B cell (primary cell): ENCODE results near the gene PRKD2. TPM values are rescaled to one million over a fixed set of nuclear protein-coding genes. Genes with fewer than 3 reads are reported as not detected.

Experiments
- ATAC-seq: fragments of 200-7000 bp; cut with Tn5 transposase; one replicate; pipeline ENCODE4 v1.10.0; 2021; ENCODE audit warnings: low read depth, mild to moderate bottlenecking, moderate number of reproducible peaks, moderate library complexity
- CTCF ChIA-PET: fragments of 350-600 bp; sonication (Branson Sonifier 250); formaldehyde crosslinking; loops from one replicate; lab custom pipeline; 2021; ENCODE audit warnings: antibody characterized with exemption, inconsistent platforms; lab: Charles Lee
- POLR2A ChIA-PET: fragments of 350-600 bp; sonication (Branson Sonifier 250); formaldehyde crosslinking; loops from one replicate; lab custom pipeline; 2021; ENCODE audit warnings: antibody characterized with exemption; lab: Charles Lee
- DNase-seq: peaks from one replicate; pipeline ENCODE4 v3.0.0; 2013
- H2AFZ ChIP-seq: 2 replicates; pipeline ENCODE4 v1.6.1; 2012; ENCODE audit warnings: mild to moderate bottlenecking, low read depth, low read length; ENCODE audit not compliant: insufficient read depth, poor library complexity, severe bottlenecking
- H3K27ac ChIP-seq, 2 donors: 1 replicate in 1 of 2; 2 replicates in 1 of 2; pipeline ENCODE4 v1.5.1; 2012 to 2013; ENCODE audit warnings: low read length in 2 of 2, mild to moderate bottlenecking in 2 of 2, moderate library complexity in 1 of 2
- H3K27me3 ChIP-seq, 4 experiments: fragments of 200-600 bp in 1 of 4; sonication (generic) in 1 of 4; replicated peaks in 1 of 4; 1 replicate in 2 of 4; 2 replicates in 2 of 4; pipeline versions ENCODE4 v1.6.1 to v1.7.0; 2013 to 2016; ENCODE audit warnings: low read length in 3 of 4, mild to moderate bottlenecking in 2 of 4, mixed read lengths in 1 of 4, moderate library complexity in 1 of 4; ENCODE audit not compliant: insufficient read depth in 4 of 4, control insufficient read depth in 3 of 4; ENCODE audit errors: control extremely low read depth in 1 of 4
- H3K36me3 ChIP-seq, 2 experiments: replicated peaks in 1 of 2; 1 replicate in 1 of 2; 2 replicates in 1 of 2; pipeline versions ENCODE4 v1.6.1 to v1.7.1; 2013; ENCODE audit warnings: low read length in 1 of 2; ENCODE audit not compliant: insufficient read depth in 2 of 2, control insufficient read depth in 1 of 2; ENCODE audit errors: control extremely low read depth in 1 of 2, extremely low read depth in 1 of 2
- H3K4me1 ChIP-seq, 2 donors: fragments of 200-600 bp in 1 of 2; sonication (generic) in 1 of 2; 1 replicate in 1 of 2; 2 replicates in 1 of 2; pipeline versions ENCODE4 v1.5.1 to v1.6.1; 2013 to 2017; ENCODE audit warnings: low read length in 2 of 2; ENCODE audit not compliant: control insufficient read depth in 2 of 2, insufficient read depth in 2 of 2
- H3K4me2 ChIP-seq: replicated peaks from 2 replicates; pipeline ENCODE3; 2012; ENCODE audit warnings: mild to moderate bottlenecking, low read depth, low read length; ENCODE audit not compliant: poor library complexity, severe bottlenecking
- H3K4me3 ChIP-seq, 5 experiments: fragments of 200-600 bp in 1 of 5; sonication (generic) in 1 of 5; 1 replicate in 3 of 5; 2 replicates in 2 of 5; pipeline versions ENCODE4 v1.5.1 to v1.7.0; 2011 to 2016; ENCODE audit warnings: low read length in 4 of 5, mild to moderate bottlenecking in 4 of 5, low read depth in 2 of 5, control low read depth in 1 of 5, moderate library complexity in 1 of 5; ENCODE audit not compliant: insufficient read depth in 1 of 5; ENCODE audit errors: control extremely low read depth in 1 of 5, extremely low read depth in 1 of 5
- H3K79me2 ChIP-seq: fragments of 200-600 bp; sonication (generic); one replicate; pipeline ENCODE4 v1.6.0; 2016; ENCODE audit warnings: low read length; ENCODE audit not compliant: control insufficient read depth, insufficient read depth
- H3K9ac ChIP-seq: fragments of 200-600 bp; sonication (generic); 2 replicates; pipeline ENCODE4 v1.6.1; 2017; ENCODE audit warnings: mild to moderate bottlenecking, low read length, moderate library complexity
- H3K9me3 ChIP-seq, 3 donors: one replicate each; pipeline versions ENCODE4 v1.6.1 to v1.7.1; 2013; ENCODE audit warnings: low read length in 2 of 3; ENCODE audit not compliant: control insufficient read depth in 2 of 3, insufficient read depth in 1 of 3; ENCODE audit errors: control extremely low read depth in 1 of 3
- H4K20me1 ChIP-seq: 2 replicates; pipeline ENCODE4 v1.6.0; 2012; ENCODE audit warnings: mild to moderate bottlenecking, low read length; ENCODE audit not compliant: insufficient read depth, control insufficient read depth, poor library complexity, severe bottlenecking
- H3K27ac Mint-ChIP-seq: one replicate; pipeline ENCODE4 v1.8.0; 2021; ENCODE audit warnings: mixed read lengths
- H3K27me3 Mint-ChIP-seq: one replicate; pipeline ENCODE4 v1.8.0; 2021; ENCODE audit warnings: mixed read lengths
- H3K4me1 Mint-ChIP-seq: one replicate; pipeline ENCODE4 v1.8.0; 2021; ENCODE audit warnings: mixed read lengths
- H3K4me3 Mint-ChIP-seq: one replicate; pipeline ENCODE4 v1.8.0; 2021; ENCODE audit warnings: mixed read lengths
- H3K9me3 Mint-ChIP-seq: one replicate; pipeline ENCODE4 v1.8.0; 2022; ENCODE audit warnings: mixed read lengths; ENCODE audit not compliant: insufficient read depth
- CTCF ChIP-seq: fragments of 200-600 bp; IDR thresholded peaks from one replicate; pipeline ENCODE4 v1.8.0; 2022; ENCODE audit warnings: antibody characterized with exemption, mild to moderate bottlenecking
- EZH2 ChIP-seq: IDR thresholded peaks from 2 replicates; pipeline ENCODE4 v1.6.1; 2012; ENCODE audit warnings: borderline replicate concordance, low read depth, mild to moderate bottlenecking, moderate library complexity, low read length; ENCODE audit not compliant: insufficient read depth, poor library complexity, severe bottlenecking
- WGBS: methylation state at CpG from one replicate; pipeline ENCODE4 v1.1.5; 2013; ENCODE audit warnings: missing lambda C conversion rate; ENCODE audit not compliant: insufficient coverage; 5-methylcytosine and 5-hydroxymethylcytosine counted together
- intact Hi-C: fragments of 100-400 bp; cut with micrococcal nuclease; formaldehyde crosslinking; loops from one replicate; pipeline ENCODE4 v1.10.0; 2022
- polyA plus RNA-seq: library from polyadenylated mRNA; depleted of rRNA; stranded (reverse); fragments of >200 nt; gene quantifications from 2 replicates; pipeline ENCODE4 v1.2.3, GENCODE V29; 2012
- total RNA-seq, 2 donors: library from RNA; stranded (reverse); fragments of 120-200 nt in 1 of 2; gene quantifications; 1 replicate in 1 of 2; 2 replicates in 1 of 2; pipeline versions ENCODE4 v1.2.3 to v1.2.4, GENCODE V29; 2013 to 2022

PRKD2 gene
- total and polyA plus RNA-seq, 2 donors (not counting 1 experiment from before 2014, with no cell fraction given): 192 to 208 TPM

DNA sequence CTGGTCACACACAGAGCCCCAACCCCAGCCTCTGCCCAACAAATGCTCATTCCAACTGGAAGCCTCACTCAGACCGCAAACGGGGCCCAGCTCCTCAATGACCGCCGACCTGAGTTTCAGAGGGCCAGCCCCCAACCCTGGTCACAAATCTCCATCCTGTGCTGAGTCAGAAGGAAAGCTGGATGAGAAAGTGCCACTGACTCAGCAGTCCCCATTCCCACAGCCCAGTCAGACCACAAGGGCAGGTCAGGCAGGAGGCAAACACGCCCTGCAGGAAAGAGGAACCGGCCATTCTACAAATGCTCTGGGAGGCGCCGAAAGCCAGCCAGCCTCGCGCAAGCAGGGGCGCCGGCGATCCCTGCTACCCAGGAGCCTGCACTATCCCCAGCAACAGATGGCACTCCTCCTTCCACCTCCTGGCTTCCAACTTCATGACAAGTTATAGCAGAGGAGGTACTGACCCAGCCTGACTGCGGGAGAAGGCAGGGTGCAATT, 14.1 kb upstream of the PRKD2 start:
- H3K9me3 ChIP-seq: no peaks in the 10 kb centered on the region
- ChIA-PET CTCF (interaction anchor here (0.9 to 14.9 kb wide), 8 partner anchors 13 to 202 kb away, joined by 3 to 353 read pairs (median 8); partner anchors contain the start of genes DACT3 and PRKD2), POLR2A (interaction anchor here (4.0 kb wide), 1 partner anchor 12 kb away, joined by 12 read pairs; no protein-coding TSS in a partner anchor)
- intact Hi-C loops: no loop called here
- peaks cover 53% of the 10 kb centered on the region for H3K79me2 ChIP-seq
- ATAC-seq (no peak), DNase-seq (no peak)
- Mint-ChIP-seq H3K4me3 (no peak overlapping the region), H3K4me1 (peaks cover 26% of the 10 kb centered on the region), H3K27ac (no peak overlapping the region), H3K27me3 (no peaks in the 10 kb centered on the region), H3K9me3 (no peaks in the 10 kb centered on the region)
- no peak overlapping the region for H2AFZ ChIP-seq
- H3K27me3 ChIP-seq: no peaks in the 10 kb centered on the region
- no peak overlapping the region for H3K4me2 ChIP-seq
- peaks cover 1 to 81% of the 10 kb centered on the region in 2 experiments for H3K36me3 ChIP-seq
- TF ChIP-seq EZH2 (no peak), CTCF (no peak)
- no peak overlapping the region for H3K27ac ChIP-seq
- H3K4me1 ChIP-seq: peaks cover 10% of the 10 kb centered on the region in 2 donors
- H3K4me3 ChIP-seq: no peak overlapping the region
- peaks cover 62% of the 10 kb centered on the region for H4K20me1 ChIP-seq
- no peak overlapping the region for H3K9ac ChIP-seq
- WGBS: 54% methylated on average over 13 of the region's 14 CpGs

GRCh38 chr19:46730595-46730994, 13.7 kb upstream of the PRKD2 start:
- Histone ChIP-seq H3K9ac (no peak overlapping the region), H3K4me2 (no peak overlapping the region), H3K79me2 (peaks cover 58% of the 10 kb centered on the region), H3K4me1 (peaks cover 10% of the 10 kb centered on the region in 2 donors), H2AFZ (no peak overlapping the region), H3K4me3 (no peak overlapping the region), H4K20me1 (peaks cover 62% of the 10 kb centered on the region), H3K27ac (no peak overlapping the region), H3K9me3 (no peaks in the 10 kb centered on the region), H3K36me3 (peaks cover 1 to 84% of the 10 kb centered on the region in 2 experiments), H3K27me3 (no peaks in the 10 kb centered on the region)
- H3K9me3 Mint-ChIP-seq: no peaks in the 10 kb centered on the region
- ChIA-PET POLR2A (interaction anchor here (4.0 kb wide), 1 partner anchor 12 kb away, joined by 12 read pairs; no protein-coding TSS in a partner anchor), CTCF (interaction anchor here (0.9 to 14.9 kb wide), 8 partner anchors 11 to 69 kb away, joined by 3 to 353 read pairs (median 8); partner anchors contain the start of genes DACT3 and PRKD2)
- WGBS: 98% methylated on average over 14 of the region's 14 CpGs
- TF ChIP-seq EZH2 (no peak), CTCF (no peak)
- H3K4me1 Mint-ChIP-seq: peaks cover 26% of the 10 kb centered on the region
- no peak overlapping the region for H3K27ac Mint-ChIP-seq
- intact Hi-C loops: no loop called here
- DNase-seq: no peak
- H3K27me3 Mint-ChIP-seq: no peaks in the 10 kb centered on the region
- no peak overlapping the region for H3K4me3 Mint-ChIP-seq
- no peak for ATAC-seq
